Islet of Langerhans (tissue), 1 donor: ENCODE measurements around the gene UGT1A3.

Source experiments
- FAIRE-seq: peaks from one replicate; lab custom pipeline; 2011; peaks lifted over from hg19 to GRCh38; lab: Jason Lieb, UNC

UGT1A3 gene

GRCh38 chr2:233760043-233760442 lies 31.2 kb downstream of the UGT1A3 start, which contains the start of gene UGT1A1:
Gene UGT1A1, plus strand, starts transcription at chr2:233760270. Its CDS starts 18 bp downstream, at chr2:233760288.
- no peak for FAIRE-seq

GRCh38 chr2:233761040-233761769 lies 32.4 kb downstream of the UGT1A3 start:
- FAIRE-seq = no peak

- no peak for FAIRE-seq
Observed at GRCh38 chr2:233764264-233764663, 35.4 kb downstream of the UGT1A3 start.

- no peak for FAIRE-seq
Observed at GRCh38 chr2:233764761-233765160, 35.9 kb downstream of the UGT1A3 start.

GRCh38 chr2:233766416-233766815 lies 37.6 kb downstream of the UGT1A3 start:
- FAIRE-seq = no peak

- FAIRE-seq = no peak
Observed at GRCh38 chr2:233768076-233768475, 39.2 kb downstream of the UGT1A3 start.

- FAIRE-seq = no peak
Observed at GRCh38 chr2:233769260-233769659, 40.4 kb downstream of the UGT1A3 start.

- no peak for FAIRE-seq
Observed at GRCh38 chr2:233772153-233772552, 43.3 kb downstream of the UGT1A3 start.

- FAIRE-seq = no peak
Observed at GRCh38 chr2:233772583-233772982, 43.7 kb downstream of the UGT1A3 start.

- no peak for FAIRE-seq
Observed at GRCh38 chr2:233773854-233774253, 45.0 kb downstream of the UGT1A3 start.

GRCh38 chr2:233775414-233775813 lies 46.6 kb downstream of the UGT1A3 start:
- no peak for FAIRE-seq

- FAIRE-seq = no peak
Observed at GRCh38 chr2:233778030-233778429, 49.2 kb downstream of the UGT1A3 start, which contains the start of gene MROH2A. Gene MROH2A, plus strand, starts transcription at chr2:233778330. Its CDS starts 1,029 bp downstream, at chr2:233779359.

GRCh38 chr2:233779722-233780121 lies 50.9 kb downstream of the UGT1A3 start:
- no peak for FAIRE-seq

GRCh38 chr2:233780771-233781170 lies 51.9 kb downstream of the UGT1A3 start:
- no peak for FAIRE-seq

- no peak for FAIRE-seq
Observed at GRCh38 chr2:233789554-233789953, 60.7 kb downstream of the UGT1A3 start.

- FAIRE-seq = no peak
Observed at GRCh38 chr2:233791151-233791882, 62.5 kb downstream of the UGT1A3 start.

- no peak for FAIRE-seq
Observed at GRCh38 chr2:233791883-233792329, 63.1 kb downstream of the UGT1A3 start.

GRCh38 chr2:233792720-233793119 lies 63.9 kb downstream of the UGT1A3 start:
- FAIRE-seq = no peak

GRCh38 chr2:233793465-233794127 lies 64.8 kb downstream of the UGT1A3 start:
- FAIRE-seq = no peak

- no peak for FAIRE-seq
Observed at GRCh38 chr2:233794128-233794658, 65.4 kb downstream of the UGT1A3 start.

- FAIRE-seq = no peak
Observed at GRCh38 chr2:233795735-233796171, 66.9 kb downstream of the UGT1A3 start.

- no peak for FAIRE-seq
Observed at GRCh38 chr2:233796254-233796653, 67.4 kb downstream of the UGT1A3 start.
